Panc1 (cell line): Measurements from ENCODE around the gene MCM6. TPM values are rescaled to one million over a fixed set of nuclear protein-coding genes. Genes with fewer than 3 reads are reported as not detected.

Source experiments
- ATAC-seq: fragments of 200-7000 bp; cut with Tn5 transposase; 2 replicates; pipeline ENCODE4 v1.9.1; 2020; ENCODE audit warnings: mild to moderate bottlenecking, moderate library complexity
- BruUV-seq: library from RNA; stranded (reverse); fragments of 400-500 nt; replicated peaks from 2 replicates; lab custom pipeline; 2021; lab: Mats Ljungman, UMichigan
- CTCF ChIA-PET: fragments of 300-600 bp; sonication (Branson Sonifier 250); formaldehyde crosslinking; loops from one replicate; lab custom pipeline; 2022; ENCODE audit warnings: antibody characterized with exemption; lab: Charles Lee
- POLR2A ChIA-PET: fragments of 300-600 bp; sonication (Branson Sonifier 250); formaldehyde crosslinking; loops from one replicate; lab custom pipeline; 2022; ENCODE audit warnings: antibody characterized with exemption; lab: Charles Lee
- DNase-seq: peaks from one replicate; pipeline ENCODE4 v3.0.0-alpha.2; 2010; ENCODE audit warnings: low read depth, low spot score
- H3K27ac ChIP-seq: 2 replicates; pipeline ENCODE4 v1.5.1; 2011; ENCODE audit warnings: mild to moderate bottlenecking, low read length, inconsistent platforms
- H3K27me3 ChIP-seq: fragments of 200-500 bp; sonication (Bioruptor generic); 2 replicates; pipeline ENCODE4 v1.6.0; 2014; ENCODE audit warnings: low read length, inconsistent platforms; ENCODE audit not compliant: control insufficient read depth, insufficient read depth
- H3K36me3 ChIP-seq: fragments of 200-500 bp; sonication (Bioruptor generic); 2 replicates; pipeline ENCODE4 v1.5.1; 2014; ENCODE audit warnings: inconsistent platforms, mild to moderate bottlenecking, low read length, moderate library complexity; ENCODE audit not compliant: control insufficient read depth, insufficient read depth
- H3K4me1 ChIP-seq: 2 replicates; pipeline ENCODE4 v1.5.1; 2011; ENCODE audit warnings: inconsistent platforms, mild to moderate bottlenecking, low read length, moderate library complexity; ENCODE audit not compliant: control insufficient read depth, insufficient read depth
- H3K4me3 ChIP-seq, 2 experiments: 2 replicates each; pipeline ENCODE4 v1.5.1; 2011 to 2012; ENCODE audit warnings: low read depth in 2 of 2, low read length in 2 of 2, mild to moderate bottlenecking in 2 of 2, inconsistent platforms in 1 of 2, moderate library complexity in 1 of 2
- H3K9me3 ChIP-seq: fragments of 200-500 bp; sonication (Bioruptor generic); 2 replicates; pipeline ENCODE4 v1.5.1; 2014; ENCODE audit warnings: low read depth, mild to moderate bottlenecking, inconsistent platforms, low read length, moderate library complexity; ENCODE audit not compliant: control insufficient read depth, insufficient read depth
- POLR2AphosphoS5 ChIP-seq: IDR thresholded peaks from 2 replicates; pipeline ENCODE4 v1.6.1; 2012; ENCODE audit warnings: mild to moderate bottlenecking, low read depth, low read length, moderate library complexity
- SIN3A ChIP-seq: IDR thresholded peaks from 2 replicates; pipeline ENCODE4 v1.6.1; 2012; ENCODE audit warnings: low read depth, mild to moderate bottlenecking, low read length, moderate library complexity, borderline replicate concordance; ENCODE audit not compliant: insufficient read depth
- TCF7L2 ChIP-seq: IDR thresholded peaks from 2 replicates; pipeline ENCODE4 v1.6.1; 2011; ENCODE audit warnings: mild to moderate bottlenecking, low read depth, low read length, inconsistent platforms
- in situ Hi-C: cut with HindIII; loops from 2 replicates; pipeline ENCODE4 v1.10.0; 2016; ENCODE audit warnings: low sequenced_read_pairs, low pct_unique_long_range_greater_than_20kb
- intact Hi-C: fragments of 100-400 bp; cut with micrococcal nuclease; formaldehyde crosslinking; loops from one replicate; pipeline ENCODE4 v1.10.0; 2022; ENCODE audit not compliant: unreplicated experiment
- total RNA-seq: library from RNA; stranded (reverse); gene quantifications from one replicate; pipeline ENCODE4 v1.2.1, GENCODE V29; 2021; ENCODE audit not compliant: unreplicated experiment
- TF ChIP-seq, protein P1 (sequence below), 2 experiments: IDR thresholded peaks; 2 replicates each; pipeline ENCODE4 v1.6.1; 2011 to 2012; ENCODE audit warnings: low read depth in 2 of 2, control low read depth in 1 of 2, low read length in 1 of 2, mild to moderate bottlenecking in 1 of 2, moderate library complexity in 1 of 2; ENCODE audit not compliant: insufficient read depth in 1 of 2
- TF ChIP-seq, protein P2 (sequence below): fragments of 450-650 bp; IDR thresholded peaks from 2 replicates; pipeline ENCODE4 v1.5.1; 2017; ENCODE audit warnings: mild to moderate bottlenecking

Gene MCM6
- total RNA-seq, 1 experiment from 2014 or later: 54.3 TPM

DNA sequence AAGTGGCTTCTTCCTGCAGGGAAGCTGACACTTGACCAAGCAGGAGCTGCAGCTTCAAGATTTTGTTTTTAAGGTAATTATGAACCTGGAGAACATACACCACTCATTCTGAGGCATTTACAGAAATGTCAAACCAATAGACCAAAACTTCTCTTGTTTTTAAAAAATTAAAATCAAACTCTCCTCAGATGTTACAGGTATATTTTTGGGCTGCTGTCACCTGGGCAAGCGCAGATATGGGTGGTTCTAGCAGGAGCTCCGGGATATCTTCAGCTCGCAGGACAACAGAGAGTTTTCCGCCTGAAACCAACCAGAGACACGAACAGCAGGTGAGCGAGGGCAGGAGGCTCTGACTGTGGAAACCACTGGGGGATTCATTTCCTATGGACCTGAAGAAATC, 43.4 kb downstream of the MCM6 start:
- Histone ChIP-seq H3K27me3 (no peaks in the 10 kb centered on the region), H3K4me3 (no peak overlapping the region), H3K36me3 (no peaks in the 10 kb centered on the region), H3K4me1 (no peaks in the 10 kb centered on the region), H3K9me3 (no peaks in the 10 kb centered on the region), H3K27ac (no peak overlapping the region)
- TF ChIP-seq, protein P1, sequence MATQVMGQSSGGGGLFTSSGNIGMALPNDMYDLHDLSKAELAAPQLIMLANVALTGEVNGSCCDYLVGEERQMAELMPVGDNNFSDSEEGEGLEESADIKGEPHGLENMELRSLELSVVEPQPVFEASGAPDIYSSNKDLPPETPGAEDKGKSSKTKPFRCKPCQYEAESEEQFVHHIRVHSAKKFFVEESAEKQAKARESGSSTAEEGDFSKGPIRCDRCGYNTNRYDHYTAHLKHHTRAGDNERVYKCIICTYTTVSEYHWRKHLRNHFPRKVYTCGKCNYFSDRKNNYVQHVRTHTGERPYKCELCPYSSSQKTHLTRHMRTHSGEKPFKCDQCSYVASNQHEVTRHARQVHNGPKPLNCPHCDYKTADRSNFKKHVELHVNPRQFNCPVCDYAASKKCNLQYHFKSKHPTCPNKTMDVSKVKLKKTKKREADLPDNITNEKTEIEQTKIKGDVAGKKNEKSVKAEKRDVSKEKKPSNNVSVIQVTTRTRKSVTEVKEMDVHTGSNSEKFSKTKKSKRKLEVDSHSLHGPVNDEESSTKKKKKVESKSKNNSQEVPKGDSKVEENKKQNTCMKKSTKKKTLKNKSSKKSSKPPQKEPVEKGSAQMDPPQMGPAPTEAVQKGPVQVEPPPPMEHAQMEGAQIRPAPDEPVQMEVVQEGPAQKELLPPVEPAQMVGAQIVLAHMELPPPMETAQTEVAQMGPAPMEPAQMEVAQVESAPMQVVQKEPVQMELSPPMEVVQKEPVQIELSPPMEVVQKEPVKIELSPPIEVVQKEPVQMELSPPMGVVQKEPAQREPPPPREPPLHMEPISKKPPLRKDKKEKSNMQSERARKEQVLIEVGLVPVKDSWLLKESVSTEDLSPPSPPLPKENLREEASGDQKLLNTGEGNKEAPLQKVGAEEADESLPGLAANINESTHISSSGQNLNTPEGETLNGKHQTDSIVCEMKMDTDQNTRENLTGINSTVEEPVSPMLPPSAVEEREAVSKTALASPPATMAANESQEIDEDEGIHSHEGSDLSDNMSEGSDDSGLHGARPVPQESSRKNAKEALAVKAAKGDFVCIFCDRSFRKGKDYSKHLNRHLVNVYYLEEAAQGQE (IDR thresholded peaks at IDR 0.05; ENCODE audit: insufficient read depth in 1 of 2, low read depth in 2 of 2, low read length in 1 of 2): no peak
- no peak for TF ChIP-seq TCF7L2
- TF ChIP-seq, protein P2, sequence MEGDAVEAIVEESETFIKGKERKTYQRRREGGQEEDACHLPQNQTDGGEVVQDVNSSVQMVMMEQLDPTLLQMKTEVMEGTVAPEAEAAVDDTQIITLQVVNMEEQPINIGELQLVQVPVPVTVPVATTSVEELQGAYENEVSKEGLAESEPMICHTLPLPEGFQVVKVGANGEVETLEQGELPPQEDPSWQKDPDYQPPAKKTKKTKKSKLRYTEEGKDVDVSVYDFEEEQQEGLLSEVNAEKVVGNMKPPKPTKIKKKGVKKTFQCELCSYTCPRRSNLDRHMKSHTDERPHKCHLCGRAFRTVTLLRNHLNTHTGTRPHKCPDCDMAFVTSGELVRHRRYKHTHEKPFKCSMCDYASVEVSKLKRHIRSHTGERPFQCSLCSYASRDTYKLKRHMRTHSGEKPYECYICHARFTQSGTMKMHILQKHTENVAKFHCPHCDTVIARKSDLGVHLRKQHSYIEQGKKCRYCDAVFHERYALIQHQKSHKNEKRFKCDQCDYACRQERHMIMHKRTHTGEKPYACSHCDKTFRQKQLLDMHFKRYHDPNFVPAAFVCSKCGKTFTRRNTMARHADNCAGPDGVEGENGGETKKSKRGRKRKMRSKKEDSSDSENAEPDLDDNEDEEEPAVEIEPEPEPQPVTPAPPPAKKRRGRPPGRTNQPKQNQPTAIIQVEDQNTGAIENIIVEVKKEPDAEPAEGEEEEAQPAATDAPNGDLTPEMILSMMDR: no peak
- no peak for TF ChIP-seq POLR2AphosphoS5
- TF ChIP-seq SIN3A: no peak
- DNase-seq (no peak), ATAC-seq (no peak)
- POLR2A ChIA-PET: interaction anchor here (0.6 kb wide), 1 partner anchor 509 kb away, joined by 5 read pairs; no protein-coding TSS in a partner anchor
- no TSS peak for BruUV-seq
- intact Hi-C loops: no loop called here
- CTCF ChIA-PET: interaction anchor here (0.8 kb wide), 1 partner anchor 21 kb away, joined by 3 read pairs; no protein-coding TSS in a partner anchor
- in situ Hi-C loops: no loop called here

DNA sequence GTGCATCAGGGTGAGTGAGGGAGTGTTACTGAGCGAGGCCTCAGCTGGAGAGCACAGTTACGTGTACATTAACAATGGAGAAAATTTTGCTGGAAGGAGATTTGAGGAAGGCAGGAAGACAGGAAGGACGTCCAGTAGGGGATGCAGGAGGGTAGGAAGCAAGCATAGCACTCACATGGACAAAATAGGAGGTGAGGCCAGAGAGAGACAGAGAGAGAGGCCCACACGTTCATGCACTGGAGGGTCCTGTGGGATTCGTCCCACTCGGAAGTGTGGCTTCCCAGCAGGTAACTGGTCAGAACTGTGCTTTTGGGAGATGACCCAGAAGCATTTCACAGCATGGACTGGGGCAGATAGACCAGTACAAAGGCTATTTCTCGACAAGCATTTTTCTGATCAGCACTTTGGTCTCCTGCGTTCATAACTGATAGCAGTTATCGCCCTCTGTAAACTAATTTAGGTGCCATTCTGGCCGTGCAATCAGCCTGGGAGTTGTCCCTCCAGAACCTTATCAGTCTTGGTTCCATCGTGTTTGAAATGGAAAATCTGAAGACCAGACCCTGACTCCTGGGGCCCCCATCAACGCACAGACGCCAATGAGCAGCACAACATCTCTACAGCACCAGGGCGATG, 44.9 kb downstream of the MCM6 start:
- in situ Hi-C loops (no loop called here), intact Hi-C loops (no loop called here)
- Histone ChIP-seq H3K27ac (no peak overlapping the region), H3K4me1 (no peaks in the 10 kb centered on the region), H3K9me3 (no peaks in the 10 kb centered on the region), H3K36me3 (no peaks in the 10 kb centered on the region), H3K27me3 (no peaks in the 10 kb centered on the region), H3K4me3 (no peak overlapping the region)
- BruUV-seq: no TSS peak
- DNase-seq (no peak), ATAC-seq (no peak)
- ChIA-PET POLR2A (no interaction called here), CTCF (no interaction called here)
- TF ChIP-seq POLR2AphosphoS5 (no peak), SIN3A (no peak), TCF7L2 (no peak)
- TF ChIP-seq, protein P2: no peak
- TF ChIP-seq, protein P1 (IDR thresholded peaks at IDR 0.05; ENCODE audit: insufficient read depth in 1 of 2, low read depth in 2 of 2, low read length in 1 of 2): no peak
